Nephron progenitor cell (in vitro differentiated cells): ENCODE measurements around the gene PCDH9.
A peak's percentile ranks its signal among the peaks of the same experiment; 100 is the strongest.

Source experiments
- DNase-seq: peaks from one replicate; pipeline ENCODE4 v3.0.0; 2021
- H3K27ac Mint-ChIP-seq: 2 replicates; pipeline ENCODE4 v1.8.0; 2021; ENCODE audit warnings: mild to moderate bottlenecking, moderate library complexity, mixed read lengths
- H3K27me3 Mint-ChIP-seq: 2 replicates; pipeline ENCODE4 v1.8.0; 2021; ENCODE audit warnings: mild to moderate bottlenecking, low read depth, mixed read lengths; ENCODE audit not compliant: poor library complexity
- H3K36me3 Mint-ChIP-seq: 2 replicates; pipeline ENCODE4 v1.8.0; 2021; ENCODE audit warnings: low read depth, mixed read lengths
- H3K4me1 Mint-ChIP-seq: 2 replicates; pipeline ENCODE4 v1.8.0; 2021; ENCODE audit warnings: mixed read lengths
- H3K4me3 Mint-ChIP-seq: 2 replicates; pipeline ENCODE4 v1.8.0; 2021; ENCODE audit warnings: mild to moderate bottlenecking, moderate library complexity, mixed read lengths
- H3K9me3 Mint-ChIP-seq: 2 replicates; pipeline ENCODE4 v1.8.0; 2021; ENCODE audit warnings: mild to moderate bottlenecking, moderate library complexity, mixed read lengths
- CTCF ChIP-seq: fragments of 200-600 bp; sonication (generic); IDR thresholded peaks from 2 replicates; pipeline ENCODE4 v1.5.0; 2021; ENCODE audit warnings: antibody characterized with exemption

PCDH9 gene

GRCh38 chr13:67229481-67230403 lies at the start of gene PCDH9:
Gene PCDH9 (minus strand): TSS chr13:67230336. CDS start chr13:67228440, 1,896 bp downstream.
- no peak within 1 kb of the TSS for H3K4me3 Mint-ChIP-seq
- H3K4me1 Mint-ChIP-seq: peaks cover 8% of the 10 kb centered on the region
- peak within 1 kb of the TSS; percentile 44 for H3K27ac Mint-ChIP-seq
- H3K27me3 Mint-ChIP-seq: no peaks in the 10 kb centered on the region
- no peak for DNase-seq
- no peak for TF ChIP-seq CTCF
- no peaks in the 10 kb centered on the region for H3K36me3 Mint-ChIP-seq
- no peaks in the 10 kb centered on the region for H3K9me3 Mint-ChIP-seq

GRCh38 chr13:67278235-67278634 lies 48.1 kb upstream of the PCDH9 start:
- Mint-ChIP-seq H3K27ac (no peak overlapping the region), H3K9me3 (peaks cover 4% of the 10 kb centered on the region), H3K27me3 (no peaks in the 10 kb centered on the region), H3K4me1 (no peaks in the 10 kb centered on the region), H3K36me3 (no peaks in the 10 kb centered on the region), H3K4me3 (no peak overlapping the region)
- DNase-seq: no peak
- TF ChIP-seq CTCF: no peak

GRCh38 chr13:67277581-67277980 lies 47.4 kb upstream of the PCDH9 start:
- TF ChIP-seq CTCF: no peak
- H3K27me3 Mint-ChIP-seq: no peaks in the 10 kb centered on the region
- no peaks in the 10 kb centered on the region for H3K36me3 Mint-ChIP-seq
- no peak overlapping the region for H3K27ac Mint-ChIP-seq
- no peak overlapping the region for H3K4me3 Mint-ChIP-seq
- no peak for DNase-seq
- H3K4me1 Mint-ChIP-seq: no peaks in the 10 kb centered on the region
- peaks cover 4% of the 10 kb centered on the region for H3K9me3 Mint-ChIP-seq

GRCh38 chr13:67275351-67275960 lies 45.3 kb upstream of the PCDH9 start:
- DNase-seq: no peak
- Mint-ChIP-seq H3K27ac (no peak overlapping the region), H3K9me3 (peaks cover 4% of the 10 kb centered on the region), H3K36me3 (no peaks in the 10 kb centered on the region), H3K27me3 (no peaks in the 10 kb centered on the region), H3K4me3 (no peak overlapping the region), H3K4me1 (no peaks in the 10 kb centered on the region)
- no peak for TF ChIP-seq CTCF

- H3K27me3 Mint-ChIP-seq: no peaks in the 10 kb centered on the region
- no peak for DNase-seq
- no peak overlapping the region for H3K4me3 Mint-ChIP-seq
- H3K4me1 Mint-ChIP-seq: no peaks in the 10 kb centered on the region
- H3K9me3 Mint-ChIP-seq: no peaks in the 10 kb centered on the region
- no peak overlapping the region for H3K27ac Mint-ChIP-seq
- TF ChIP-seq CTCF: no peak
- no peaks in the 10 kb centered on the region for H3K36me3 Mint-ChIP-seq
Observed at GRCh38 chr13:67273001-67273400, 42.9 kb upstream of the PCDH9 start.
